ENCODE data around the gene STOX2.

The STOX2 gene

GRCh38 chr4:183887351-183887750, 17.8 kb upstream of the STOX2 start:
- intact Hi-C loops (cut with DNase I) = no loop called here

GRCh38 chr4:183888564-183888963, 16.5 kb upstream of the STOX2 start:
- no peak for DNase-seq
- intact Hi-C loops (cut with DNase I) = no loop called here

More at GRCh38 chr4:183887351-183887750, 17.8 kb upstream of the STOX2 start:
- DNase-seq = no peak

- intact Hi-C loops (cut with DNase I) = no loop called here
- DNase-seq = no peak
These were observed 15.9 kb upstream of the STOX2 start for GRCh38 chr4:183889190-183889589.

GRCh38 chr4:183897193-183897592, 7.9 kb upstream of the STOX2 start:
- intact Hi-C loops (cut with DNase I) = no loop called here
- DNase-seq = no peak

- no peak for DNase-seq
- intact Hi-C loops (cut with DNase I) = no loop called here
These were observed 6.7 kb upstream of the STOX2 start for GRCh38 chr4:183898456-183898855.

- DNase-seq = peak in 29 of 42 donors; percentile 7 to 74 (median 37)
- intact Hi-C loops (cut with DNase I) = no loop called here
These were observed 1.9 kb upstream of the STOX2 start for GRCh38 chr4:183903021-183903760.

- peak; percentile 61 to 90 (median 79) for DNase-seq
- intact Hi-C loops (cut with DNase I) = loop anchor here (5.0 kb wide), 1 partner anchor 56 kb away; no protein-coding TSS in a partner anchor
These were observed 734 bp downstream of the STOX2 start for GRCh38 chr4:183905593-183906488.

GRCh38 chr4:183906489-183906738, 1.3 kb downstream of the STOX2 start:
- DNase-seq = peak in 3 of 42 donors; percentile 20 to 49 (median 23)

GRCh38 chr4:183906739-183907651, 1.9 kb downstream of the STOX2 start:
- intact Hi-C loops (cut with DNase I) = loop anchor here (5.0 kb wide), 1 partner anchor 55 kb away; no protein-coding TSS in a partner anchor
- DNase-seq = peak; percentile 29 to 79 (median 54)

More at GRCh38 chr4:183906489-183906738, 1.3 kb downstream of the STOX2 start:
- intact Hi-C loops (cut with DNase I) = loop anchor here (5.0 kb wide), 1 partner anchor 56 kb away; no protein-coding TSS in a partner anchor

- no peak for DNase-seq
- intact Hi-C loops (cut with DNase I) = loop anchor here (5.0 kb wide), 1 partner anchor 54 kb away; no protein-coding TSS in a partner anchor
These were observed 3.0 kb downstream of the STOX2 start for GRCh38 chr4:183907871-183908683.

GRCh38 chr4:183909187-183909586, 4.1 kb downstream of the STOX2 start:
- intact Hi-C loops (cut with DNase I) = loop anchor here (5.0 kb wide), 1 partner anchor 53 kb away; no protein-coding TSS in a partner anchor
- DNase-seq = no peak

- DNase-seq = no peak
- intact Hi-C loops (cut with DNase I) = loop anchor here (5.0 kb wide), 1 partner anchor 52 kb away; no protein-coding TSS in a partner anchor
These were observed 4.7 kb downstream of the STOX2 start for GRCh38 chr4:183909801-183910200.

GRCh38 chr4:183912585-183912984, 7.5 kb downstream of the STOX2 start:
- intact Hi-C loops (cut with DNase I) = no loop called here
- DNase-seq = no peak

- intact Hi-C loops (cut with DNase I) = no loop called here
- DNase-seq = no peak
These were observed 10.9 kb downstream of the STOX2 start for GRCh38 chr4:183915976-183916375.

GRCh38 chr4:183918696-183919095, 13.6 kb downstream of the STOX2 start:
- DNase-seq = peak in 27 of 42 donors; percentile 11 to 76 (median 39)
- intact Hi-C loops (cut with DNase I) = no loop called here

- no peak for DNase-seq
- intact Hi-C loops (cut with DNase I) = no loop called here
These were observed 14.0 kb downstream of the STOX2 start for GRCh38 chr4:183919141-183919540.

GRCh38 chr4:183920512-183920911, 15.4 kb downstream of the STOX2 start:
- intact Hi-C loops (cut with DNase I) = no loop called here
- DNase-seq = no peak

- intact Hi-C loops (cut with DNase I) = no loop called here
These were observed 16.2 kb downstream of the STOX2 start for GRCh38 chr4:183921335-183921734.

More at GRCh38 chr4:183921335-183921734, 16.2 kb downstream of the STOX2 start:
- DNase-seq = no peak

All from head of caudate nucleus (tissue), 42 donors.